A549 (cell line): ENCODE measurements around the gene C8G. TPM values are rescaled to one million over a fixed set of nuclear protein-coding genes. Genes with fewer than 3 reads are reported as not detected.
A peak's percentile ranks its signal among the peaks of the same experiment; 100 is the strongest.

Source experiments
- ATAC-seq, 2 experiments: fragments of 200-7000 bp in 1 of 2; fragments of >200 bp in 1 of 2; cut with Nextera tagmentation in 1 of 2; cut with Tn5 transposase in 1 of 2; 3 replicates each; pipeline versions ENCODE4 v1.8.0 to v1.9.1; 2018 to 2020; ENCODE audit warnings: mild to moderate bottlenecking in 1 of 2, moderate library complexity in 1 of 2
- CTCF ChIA-PET: fragments of 300-600 bp; sonication (Branson Sonifier 250); formaldehyde crosslinking; extraction: SDS; loops from one replicate; lab custom pipeline; 2021; ENCODE audit warnings: antibody characterized with exemption, inconsistent platforms; lab: Yijun Ruan, JAX
- POLR2A ChIA-PET: fragments of 350-600 bp; formaldehyde crosslinking; extraction: SDS; loops from one replicate; lab custom pipeline; 2021; ENCODE audit warnings: antibody characterized with exemption, inconsistent platforms; lab: Yijun Ruan, JAX
- DNase-seq, 2 experiments: peaks; one replicate each; pipeline versions ENCODE4 v3.0.0 to v3.0.0-alpha.2; 2011 to 2016; ENCODE audit warnings: low read depth in 1 of 2, low spot score in 1 of 2
- FAIRE-seq: peaks from 2 replicates; lab custom pipeline; 2011; peaks lifted over from hg19 to GRCh38; lab: Jason Lieb, UNC
- H3K27ac ChIP-seq, 2 experiments: fragments of >200 bp; sonication (Bioruptor Twin); formaldehyde crosslinking; 3 replicates each; pipeline ENCODE4 v1.5.1; 2016 to 2017
- H3K4me1 ChIP-seq: fragments of >200 bp; sonication (Bioruptor Twin); formaldehyde crosslinking; 3 replicates; pipeline ENCODE4 v1.6.1; 2016
- H3K4me2 ChIP-seq: fragments of >200 bp; sonication (Bioruptor Twin); formaldehyde crosslinking; 3 replicates; pipeline ENCODE4 v1.6.1; 2016
- H3K4me3 ChIP-seq: fragments of >200 bp; sonication (Bioruptor Twin); formaldehyde crosslinking; 3 replicates; pipeline ENCODE4 v1.5.1; 2016
- H3K9me3 ChIP-seq: fragments of >200 bp; sonication (Bioruptor Twin); formaldehyde crosslinking; 3 replicates; pipeline ENCODE4 v1.6.1; 2016
- BHLHE40 ChIP-seq: IDR thresholded peaks from 2 replicates; pipeline ENCODE4 v1.6.1; 2012; ENCODE audit warnings: low read depth, low read length, inconsistent platforms
- CBX2 ChIP-seq: fragments of 200-600 bp; sonication (generic); IDR thresholded peaks from 2 replicates; pipeline ENCODE4 v1.6.1; 2016; ENCODE audit warnings: low read depth, mild to moderate bottlenecking, borderline replicate concordance
- CBX8 ChIP-seq: fragments of 200-600 bp; sonication (generic); IDR thresholded peaks from 2 replicates; pipeline ENCODE4 v1.6.1; 2016
- CEBPB ChIP-seq, 2 experiments: fragments of >200 bp in 1 of 2; sonication (Bioruptor Twin) in 1 of 2; formaldehyde crosslinking in 1 of 2; IDR thresholded peaks; 2 replicates each; pipeline ENCODE4 v1.6.1; 2012 to 2016
- CHD2 ChIP-seq: fragments of 150-350 bp; IDR thresholded peaks from 2 replicates; pipeline ENCODE4 v1.6.1; 2014; ENCODE audit warnings: low read length; ENCODE audit not compliant: partially characterized antibody
- EHF ChIP-seq: fragments of 250-450 bp; sonication (Bioruptor Pico); IDR thresholded peaks from 2 replicates; pipeline ENCODE4 v1.5.0; 2020; ENCODE audit warnings: mild to moderate bottlenecking
- ESRRA ChIP-seq: fragments of 150-350 bp; IDR thresholded peaks from 2 replicates; pipeline ENCODE4 v1.6.1; 2014; ENCODE audit warnings: mild to moderate bottlenecking, low read length, borderline replicate concordance
- FOSB ChIP-seq: fragments of 250-450 bp; sonication (Bioruptor Pico); IDR thresholded peaks from 2 replicates; pipeline ENCODE4 v1.5.0; 2020; ENCODE audit warnings: mild to moderate bottlenecking, moderate library complexity
- FOXS1 ChIP-seq: fragments of 250-450 bp; sonication (Bioruptor Pico); IDR thresholded peaks from 2 replicates; pipeline ENCODE4 v1.5.0; 2020; ENCODE audit warnings: mild to moderate bottlenecking, moderate library complexity
- GATA3 ChIP-seq: IDR thresholded peaks from 2 replicates; pipeline ENCODE4 v1.6.1; 2012; ENCODE audit warnings: borderline replicate concordance
- HDAC2 ChIP-seq: fragments of 200-600 bp; sonication (generic); IDR thresholded peaks from 2 replicates; pipeline ENCODE4 v1.6.1; 2016
- HOXA7 ChIP-seq: fragments of 250-450 bp; sonication (Bioruptor Pico); IDR thresholded peaks from 2 replicates; pipeline ENCODE4 v1.5.0; 2020; ENCODE audit warnings: mild to moderate bottlenecking, moderate library complexity
- JUN ChIP-seq, 2 experiments: fragments of >200 bp; sonication (Bioruptor Twin); formaldehyde crosslinking; IDR thresholded peaks; 2 replicates in 1 of 2; 3 replicates in 1 of 2; pipeline ENCODE4 v1.6.1; 2016 to 2017
- KDM5A ChIP-seq: fragments of 200-600 bp; sonication (generic); IDR thresholded peaks from 2 replicates; pipeline ENCODE4 v1.6.1; 2016; ENCODE audit warnings: antibody characterized with exemption, mild to moderate bottlenecking
- MAZ ChIP-seq: fragments of 150-350 bp; IDR thresholded peaks from 2 replicates; pipeline ENCODE4 v1.6.1; 2014; ENCODE audit warnings: antibody characterized with exemption, low read depth, low read length, borderline replicate concordance
- MYC ChIP-seq: IDR thresholded peaks from 2 replicates; pipeline ENCODE4 v1.6.1; 2012; ENCODE audit warnings: mild to moderate bottlenecking, inconsistent platforms, low read length, improper control_type of control experiment, borderline replicate concordance
- NFE2L2 ChIP-seq: fragments of 150-350 bp; conservative IDR thresholded peaks from 2 replicates; pipeline ENCODE4 v1.6.1; 2014; ENCODE audit warnings: low read length
- NPAS2 ChIP-seq: fragments of 250-450 bp; sonication (Bioruptor Pico); IDR thresholded peaks from 2 replicates; pipeline ENCODE4 v1.8.0; 2022; ENCODE audit warnings: mild to moderate bottlenecking, moderate library complexity, borderline replicate concordance
- NR3C1 ChIP-seq: fragments of >200 bp; sonication (Bioruptor Twin); formaldehyde crosslinking; IDR thresholded peaks from 3 replicates; pipeline ENCODE4 v1.6.1; 2017
- PHF8 ChIP-seq: fragments of 200-600 bp; sonication (generic); IDR thresholded peaks from 2 replicates; pipeline ENCODE4 v1.6.1; 2016; ENCODE audit warnings: low read depth, mild to moderate bottlenecking, antibody characterized with exemption, moderate library complexity, borderline replicate concordance
- POLR2A ChIP-seq: IDR thresholded peaks from 2 replicates; pipeline ENCODE4 v1.6.1; 2012; ENCODE audit warnings: mild to moderate bottlenecking, low read length
- POLR2AphosphoS2 ChIP-seq: conservative IDR thresholded peaks from 2 replicates; pipeline ENCODE4 v1.6.1; 2012; ENCODE audit warnings: low read length, improper control_type of control experiment, inconsistent platforms
- RARB ChIP-seq: fragments of 250-450 bp; sonication (Bioruptor Pico); IDR thresholded peaks from 2 replicates; pipeline ENCODE4 v1.8.0; 2021; ENCODE audit warnings: mild to moderate bottlenecking, moderate library complexity
- RCOR1 ChIP-seq: fragments of 150-350 bp; IDR thresholded peaks from 2 replicates; pipeline ENCODE4 v1.6.1; 2014; ENCODE audit warnings: antibody characterized with exemption, low read length, low read depth
- RNF2 ChIP-seq: fragments of 200-600 bp; sonication (generic); IDR thresholded peaks from 2 replicates; pipeline ENCODE4 v1.6.1; 2016; ENCODE audit warnings: low read depth, mild to moderate bottlenecking, antibody characterized with exemption, moderate library complexity, borderline replicate concordance
- TFCP2L1 ChIP-seq: fragments of 250-450 bp; sonication (Bioruptor Pico); IDR thresholded peaks from 2 replicates; pipeline ENCODE4 v1.5.0; 2021; ENCODE audit warnings: mild to moderate bottlenecking
- USF2 ChIP-seq: fragments of 450-650 bp; IDR thresholded peaks from 2 replicates; pipeline ENCODE4 v1.6.1; 2014; ENCODE audit warnings: antibody characterized with exemption
- ZC3H11A ChIP-seq: fragments of 450-650 bp; IDR thresholded peaks from 2 replicates; pipeline ENCODE4 v1.6.1; 2014; ENCODE audit warnings: antibody characterized with exemption, mild to moderate bottlenecking
- ZFP36 ChIP-seq: fragments of 450-650 bp; IDR thresholded peaks from 2 replicates; pipeline ENCODE4 v1.6.1; 2014; ENCODE audit warnings: borderline replicate concordance; ENCODE audit not compliant: partially characterized antibody
- ZNF302 ChIP-seq: fragments of 250-450 bp; sonication (Bioruptor Pico); IDR thresholded peaks from 2 replicates; pipeline ENCODE4 v1.9.0; 2021; ENCODE audit warnings: inconsistent platforms, mild to moderate bottlenecking, moderate library complexity
- ZSCAN20 ChIP-seq: fragments of 250-450 bp; sonication (Bioruptor Pico); IDR thresholded peaks from 2 replicates; pipeline ENCODE4 v1.8.0; 2022; ENCODE audit warnings: mild to moderate bottlenecking, moderate library complexity
- WGBS: methylation state at CpG from one replicate; pipeline ENCODE4 v1.1.6; 2017; ENCODE audit errors: missing lambda C conversion rate; 5-methylcytosine and 5-hydroxymethylcytosine counted together
- polyA plus RNA-seq, 4 experiments: library from polyadenylated mRNA; depleted of rRNA in 3 of 4; stranded (reverse); fragments of >200 nt; fragmentation: RNase III in 1 of 4; extraction: RNeasy Plus Mini Kit Qiagen cat#74134 plus additional on column Dnase treatment in 1 of 4; gene quantifications; 2 replicates in 3 of 4; 3 replicates in 1 of 4; pipeline ENCODE4 v1.2.3, GENCODE V29; 2011 to 2017
- TF ChIP-seq, protein P1 (sequence below): IDR thresholded peaks from 2 replicates; pipeline ENCODE4 v1.6.1; 2012; ENCODE audit warnings: low read depth, borderline replicate concordance
- TF ChIP-seq, protein P2 (sequence below): fragments of >200 bp; sonication (Bioruptor Twin); formaldehyde crosslinking; IDR thresholded peaks from 3 replicates; pipeline ENCODE4 v1.6.1; 2016
- TF ChIP-seq, protein P3 (sequence below): fragments of >200 bp; sonication (Bioruptor Twin); formaldehyde crosslinking; IDR thresholded peaks from 3 replicates; pipeline ENCODE4 v1.5.1; 2016

The C8G gene
- polyA plus RNA-seq, 2 of the 4 experiments (the other 2 are of a cell fraction) = 0.45 to 1.3 TPM

DNA sequence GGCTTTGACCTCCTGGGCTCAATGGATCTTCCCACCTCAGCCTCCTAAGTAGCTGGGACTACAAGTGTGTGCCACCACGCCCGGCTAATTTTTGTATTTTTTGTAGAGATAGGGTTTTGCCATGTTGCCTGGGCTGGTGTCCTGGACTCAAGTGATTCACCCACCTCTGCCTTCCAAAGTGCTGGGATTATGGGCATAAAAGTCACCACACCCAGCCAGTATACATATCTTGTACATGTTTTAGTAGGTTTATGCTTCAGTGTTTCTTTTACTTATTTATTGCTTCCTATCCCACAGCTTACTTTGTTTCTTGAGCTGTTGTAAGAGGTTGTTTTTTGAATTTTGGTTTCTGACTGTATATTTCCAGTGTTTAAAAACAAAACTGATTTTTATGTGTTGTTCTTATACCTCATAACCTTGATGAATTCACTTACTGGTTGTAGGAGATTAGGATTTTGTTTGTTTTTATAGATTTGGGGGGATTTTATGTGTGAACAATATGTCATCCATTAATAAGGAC, 13.4 kb upstream of the C8G start:
- no peak for ATAC-seq
- ChIA-PET POLR2A (no interaction called here), CTCF (interaction anchor here (0.6 to 1.5 kb wide), 4 partner anchors 12 to 133 kb away, joined by 3 to 5 read pairs (median 3); no protein-coding TSS in a partner anchor)
- TF ChIP-seq, protein P1, sequence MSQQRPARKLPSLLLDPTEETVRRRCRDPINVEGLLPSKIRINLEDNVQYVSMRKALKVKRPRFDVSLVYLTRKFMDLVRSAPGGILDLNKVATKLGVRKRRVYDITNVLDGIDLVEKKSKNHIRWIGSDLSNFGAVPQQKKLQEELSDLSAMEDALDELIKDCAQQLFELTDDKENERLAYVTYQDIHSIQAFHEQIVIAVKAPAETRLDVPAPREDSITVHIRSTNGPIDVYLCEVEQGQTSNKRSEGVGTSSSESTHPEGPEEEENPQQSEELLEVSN = no peak
- TF ChIP-seq NPAS2 (CRISPR knock-in tag) (no peak), BHLHE40 (no peak), CBX2 (no peak), ZNF302 (no peak), JUN (IDR thresholded peaks at IDR 0.05) (no peak), GATA3 (no peak), CEBPB (IDR thresholded peaks at IDR 0.05) (no peak), RARB (CRISPR knock-in tag) (no peak), FOSB (CRISPR knock-in tag) (no peak), PHF8 (no peak), ZC3H11A (no peak), USF2 (no peak), MAZ (no peak), FOXS1 (CRISPR knock-in tag) (no peak), HOXA7 (CRISPR knock-in tag) (no peak), POLR2AphosphoS2 (no peak), HDAC2 (no peak), MYC (no peak)
- TF ChIP-seq, protein P2, sequence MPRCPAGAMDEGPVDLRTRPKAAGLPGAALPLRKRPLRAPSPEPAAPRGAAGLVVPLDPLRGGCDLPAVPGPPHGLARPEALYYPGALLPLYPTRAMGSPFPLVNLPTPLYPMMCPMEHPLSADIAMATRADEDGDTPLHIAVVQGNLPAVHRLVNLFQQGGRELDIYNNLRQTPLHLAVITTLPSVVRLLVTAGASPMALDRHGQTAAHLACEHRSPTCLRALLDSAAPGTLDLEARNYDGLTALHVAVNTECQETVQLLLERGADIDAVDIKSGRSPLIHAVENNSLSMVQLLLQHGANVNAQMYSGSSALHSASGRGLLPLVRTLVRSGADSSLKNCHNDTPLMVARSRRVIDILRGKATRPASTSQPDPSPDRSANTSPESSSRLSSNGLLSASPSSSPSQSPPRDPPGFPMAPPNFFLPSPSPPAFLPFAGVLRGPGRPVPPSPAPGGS = no peak
- no peak for DNase-seq
- Histone ChIP-seq H3K27ac (no peak overlapping the region), H3K9me3 (peaks cover 10% of the 10 kb centered on the region; the same call in 2 of the 3 replicates), H3K4me2 (no peak overlapping the region), H3K4me1 (peaks cover 13% of the 10 kb centered on the region), H3K4me3 (no peak overlapping the region)
- WGBS = 100% methylated on average over 2 of the region's 2 CpGs
- FAIRE-seq = no peak

GRCh38 chr9:136934277-136934676, 10.8 kb upstream of the C8G start:
- ATAC-seq (no peak), FAIRE-seq (no peak)
- POLR2A ChIA-PET = no interaction called here

More at GRCh38 chr9:136934277-136934676, 10.8 kb upstream of the C8G start:
- H3K4me2 ChIP-seq = no peak overlapping the region
- H3K4me3 ChIP-seq = no peak overlapping the region
- DNase-seq = no peak
- peak overlapping the region in 1 of 2 experiments; percentile 49; a peak in 2 of 6 replicates for H3K27ac ChIP-seq
- CTCF ChIA-PET = interaction anchor here (1.6 to 2.3 kb wide), 2 partner anchors 10 to 112 kb away, joined by 3 to 8 read pairs; partner anchors contain the start of genes C8G, FBXW5 and NPDC1
- H3K9me3 ChIP-seq = peaks cover 10% of the 10 kb centered on the region; the same call in 2 of the 3 replicates
- 70% methylated on average over 3 of the region's 3 CpGs for WGBS
- TF ChIP-seq CBX8 (no peak), CEBPB (IDR thresholded peaks at IDR 0.05) (no peak), ZSCAN20 (CRISPR knock-in tag) (no peak), KDM5A (no peak), NR3C1 (no peak), CHD2 (no peak), ZFP36 (no peak), POLR2A (no peak), RCOR1 (no peak), BHLHE40 (no peak), NFE2L2 (no peak), EHF (CRISPR knock-in tag) (no peak), ESRRA (no peak), TFCP2L1 (no peak), RNF2 (no peak), PHF8 (no peak)
- TF ChIP-seq, protein P3, sequence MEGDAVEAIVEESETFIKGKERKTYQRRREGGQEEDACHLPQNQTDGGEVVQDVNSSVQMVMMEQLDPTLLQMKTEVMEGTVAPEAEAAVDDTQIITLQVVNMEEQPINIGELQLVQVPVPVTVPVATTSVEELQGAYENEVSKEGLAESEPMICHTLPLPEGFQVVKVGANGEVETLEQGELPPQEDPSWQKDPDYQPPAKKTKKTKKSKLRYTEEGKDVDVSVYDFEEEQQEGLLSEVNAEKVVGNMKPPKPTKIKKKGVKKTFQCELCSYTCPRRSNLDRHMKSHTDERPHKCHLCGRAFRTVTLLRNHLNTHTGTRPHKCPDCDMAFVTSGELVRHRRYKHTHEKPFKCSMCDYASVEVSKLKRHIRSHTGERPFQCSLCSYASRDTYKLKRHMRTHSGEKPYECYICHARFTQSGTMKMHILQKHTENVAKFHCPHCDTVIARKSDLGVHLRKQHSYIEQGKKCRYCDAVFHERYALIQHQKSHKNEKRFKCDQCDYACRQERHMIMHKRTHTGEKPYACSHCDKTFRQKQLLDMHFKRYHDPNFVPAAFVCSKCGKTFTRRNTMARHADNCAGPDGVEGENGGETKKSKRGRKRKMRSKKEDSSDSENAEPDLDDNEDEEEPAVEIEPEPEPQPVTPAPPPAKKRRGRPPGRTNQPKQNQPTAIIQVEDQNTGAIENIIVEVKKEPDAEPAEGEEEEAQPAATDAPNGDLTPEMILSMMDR = no peak
- TF ChIP-seq, all 56 proteins: peak for 0
- H3K4me1 ChIP-seq = peaks cover 13% of the 10 kb centered on the region
